Muscle layer of duodenum (tissue), 2 donors: ENCODE results near the gene VTA1.
"Not testable (repeated sequence)": the region's sequence is repeated elsewhere in the genome, so short reads cannot be mapped to it uniquely, and the experiment has no call there.

Experiments
- H3K27ac ChIP-seq: one replicate; pipeline ENCODE4 v1.7.0; 2013; ENCODE audit warnings: mild to moderate bottlenecking, low read length
- H3K27me3 ChIP-seq: one replicate; pipeline ENCODE4 v1.7.0; 2013; ENCODE audit warnings: low read depth, mild to moderate bottlenecking, control low read depth, low read length
- H3K36me3 ChIP-seq, 2 donors: one replicate each; pipeline ENCODE4 v1.7.0; 2013; ENCODE audit warnings: low read length in 2 of 2, control low read depth in 1 of 2, mild to moderate bottlenecking in 1 of 2; ENCODE audit not compliant: insufficient read depth in 2 of 2, control insufficient read depth in 1 of 2
- H3K4me1 ChIP-seq, 2 donors: one replicate each; pipeline ENCODE4 v1.7.0; 2013; ENCODE audit warnings: low read length in 2 of 2, mild to moderate bottlenecking in 2 of 2, control low read depth in 1 of 2, moderate library complexity in 1 of 2; ENCODE audit not compliant: insufficient read depth in 2 of 2, control insufficient read depth in 1 of 2
- H3K4me3 ChIP-seq, 2 donors: one replicate each; pipeline ENCODE4 v1.7.0; 2013; ENCODE audit warnings: low read length in 2 of 2, low read depth in 1 of 2, mild to moderate bottlenecking in 1 of 2
- H3K9me3 ChIP-seq, 2 donors: one replicate each; pipeline ENCODE4 v1.7.0; 2013; ENCODE audit warnings: low read length in 2 of 2, control low read depth in 1 of 2, mild to moderate bottlenecking in 1 of 2; ENCODE audit not compliant: control insufficient read depth in 1 of 2
- donor health status: healthy.

The VTA1 gene

DNA sequence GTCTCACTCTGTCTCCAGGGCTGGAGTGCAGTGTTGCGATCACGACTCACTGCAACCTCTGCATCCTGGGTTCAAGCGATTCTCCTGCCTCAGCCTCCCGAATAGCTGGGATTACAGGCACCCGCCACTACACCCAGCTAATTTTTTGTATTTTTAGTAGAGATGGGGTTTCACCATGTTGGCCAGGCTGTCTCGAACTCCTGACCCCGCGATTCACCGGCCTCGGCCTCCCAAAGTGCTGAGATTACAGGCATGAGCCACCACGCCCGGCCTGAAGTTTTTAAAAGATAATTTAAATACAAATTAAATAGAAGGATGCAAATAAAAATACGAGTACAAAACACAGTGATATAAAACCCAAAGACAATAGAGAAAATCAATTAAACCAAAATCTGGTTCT lies 5.5 kb upstream of the VTA1 start:
- H3K4me3 ChIP-seq, H3K36me3 ChIP-seq, H3K27ac ChIP-seq, H3K27me3 ChIP-seq, H3K4me1 ChIP-seq, H3K9me3 ChIP-seq: not testable (repeated sequence)

DNA sequence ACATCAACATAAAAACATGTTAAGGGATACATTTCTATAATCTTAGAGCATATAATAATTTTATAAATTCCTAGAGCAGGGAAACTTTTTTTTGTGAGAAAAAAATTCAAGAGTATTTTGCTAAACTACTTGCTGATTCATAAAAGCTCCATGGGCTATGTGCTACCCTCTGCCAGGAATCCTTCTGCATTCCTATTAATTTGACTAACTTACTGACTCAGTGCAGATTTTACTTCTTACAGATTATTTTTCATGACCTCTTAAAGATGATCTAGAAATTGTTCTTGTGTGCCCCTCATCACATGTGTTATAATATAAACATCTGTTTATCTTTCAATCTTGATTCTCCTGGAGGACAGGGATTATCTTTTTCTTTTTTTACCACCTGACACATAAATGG lies 5.7 kb downstream of the VTA1 start:
- no peaks in the 10 kb centered on the region for H3K27me3 ChIP-seq
- no peaks in the 10 kb centered on the region for H3K36me3 ChIP-seq
- peaks cover 14 to 24% of the 10 kb centered on the region in 2 donors for H3K4me1 ChIP-seq
- H3K4me3 ChIP-seq = no peak overlapping the region
- H3K9me3 ChIP-seq = no peaks in the 10 kb centered on the region
- no peak overlapping the region for H3K27ac ChIP-seq

DNA sequence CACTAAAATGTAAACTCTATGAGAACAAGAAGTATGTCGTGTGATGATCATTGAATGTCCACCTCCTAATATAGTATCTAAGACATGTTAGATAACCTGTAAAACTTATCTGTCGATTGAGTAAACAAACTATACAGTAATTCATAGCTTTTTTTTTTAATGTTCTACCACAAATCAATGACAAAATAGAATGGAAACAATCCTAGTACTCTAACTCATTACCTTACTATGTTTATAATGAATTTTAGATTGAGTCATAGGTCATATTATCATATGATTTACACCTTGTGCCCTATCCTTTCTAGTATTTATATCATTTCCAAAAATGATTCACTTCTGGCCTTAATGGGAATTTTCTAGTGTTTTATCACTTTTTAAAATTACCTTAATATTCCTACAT lies 6.1 kb downstream of the VTA1 start:
- Histone ChIP-seq H3K36me3 (no peaks in the 10 kb centered on the region), H3K27ac (no peak overlapping the region), H3K27me3 (no peaks in the 10 kb centered on the region), H3K9me3 (no peaks in the 10 kb centered on the region), H3K4me1 (peaks cover 9 to 19% of the 10 kb centered on the region in 2 donors), H3K4me3 (no peak overlapping the region)

DNA sequence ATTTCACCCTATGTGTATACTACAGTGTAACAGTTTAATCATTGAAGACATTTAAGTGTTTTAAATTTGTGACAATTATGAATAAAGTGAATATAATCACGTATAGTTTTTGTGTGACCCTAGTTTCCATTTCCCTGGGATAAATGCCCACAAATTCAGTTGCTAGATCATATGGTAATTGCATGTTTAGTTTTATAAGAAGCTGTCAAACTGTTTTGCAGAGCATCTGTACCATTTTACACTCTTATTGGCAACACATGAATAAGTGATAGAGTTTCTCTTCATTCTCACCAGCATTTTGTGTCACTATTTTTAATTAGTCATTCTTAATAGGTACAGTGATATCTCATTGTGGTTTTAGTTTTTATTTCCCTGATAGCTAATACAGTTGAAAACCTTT lies 7.3 kb downstream of the VTA1 start:
- no peaks in the 10 kb centered on the region for H3K27me3 ChIP-seq
- peaks cover 0 to 8% of the 10 kb centered on the region in 2 donors for H3K4me1 ChIP-seq
- H3K9me3 ChIP-seq = no peaks in the 10 kb centered on the region
- no peaks in the 10 kb centered on the region for H3K36me3 ChIP-seq
- H3K27ac ChIP-seq = no peak overlapping the region
- H3K4me3 ChIP-seq = no peak overlapping the region

DNA sequence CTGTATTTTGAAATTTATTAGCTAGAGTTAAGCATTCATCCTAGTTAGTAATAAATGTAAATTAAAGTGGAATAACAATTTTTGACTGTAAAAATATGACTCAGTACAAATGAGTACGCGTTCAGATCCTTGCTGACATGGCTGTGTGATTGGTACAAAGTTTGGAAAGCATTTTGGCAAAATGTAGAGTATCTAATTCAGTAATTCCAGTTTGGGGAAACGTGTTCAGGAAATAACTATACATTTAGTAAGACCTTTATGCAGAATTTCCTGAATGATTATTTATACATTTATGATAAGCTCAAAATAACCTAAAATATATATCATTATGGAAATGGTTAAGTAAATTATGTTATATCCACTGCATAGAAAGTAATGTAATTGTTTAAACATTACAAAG lies 8.0 kb downstream of the VTA1 start:
- Histone ChIP-seq H3K27me3 (no peaks in the 10 kb centered on the region), H3K36me3 (no peaks in the 10 kb centered on the region), H3K4me1 (peaks cover 0 to under 1% of the 10 kb centered on the region in 2 donors), H3K4me3 (no peak overlapping the region), H3K27ac (no peak overlapping the region), H3K9me3 (no peaks in the 10 kb centered on the region)

DNA sequence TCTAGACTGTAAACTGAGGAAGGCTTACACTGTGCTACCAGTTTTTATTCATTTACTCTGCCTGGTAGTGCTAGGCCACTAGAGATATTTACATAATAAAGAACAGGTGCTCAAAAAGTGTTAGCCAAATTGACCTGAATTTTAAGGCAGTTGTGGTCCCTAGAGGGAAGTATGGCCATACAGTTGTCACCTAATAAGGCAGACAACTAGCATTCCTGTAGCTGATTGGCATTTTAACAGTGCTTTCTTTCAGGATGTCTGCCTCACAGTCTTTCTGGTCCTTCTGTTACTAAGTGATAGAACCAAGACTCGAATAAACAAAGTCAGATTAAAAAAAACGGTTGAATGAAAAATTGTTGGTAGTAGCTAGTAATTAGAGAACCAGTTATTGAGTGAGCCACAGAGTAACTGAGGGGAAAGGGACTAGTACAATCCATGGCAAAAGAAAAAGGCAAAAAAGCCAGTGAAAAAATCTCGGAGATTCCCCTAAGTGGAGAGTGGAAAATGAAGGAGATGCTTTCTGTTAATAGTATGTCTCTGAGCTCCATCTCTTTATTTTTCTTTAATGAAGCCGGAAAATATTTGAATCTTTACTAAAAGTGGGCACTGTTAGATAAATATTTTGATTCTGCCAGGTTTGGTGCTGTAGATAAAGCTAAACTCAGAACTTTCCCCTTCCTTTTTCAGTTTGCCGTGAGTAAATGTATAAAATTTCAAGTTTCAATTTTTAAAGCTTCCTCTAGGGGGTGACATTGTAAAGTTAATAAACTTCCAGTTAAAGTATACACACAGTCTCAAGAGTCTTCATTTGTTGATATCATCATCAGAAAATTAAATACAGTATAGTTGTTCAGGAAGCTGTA lies 9.1 kb downstream of the VTA1 start:
- no peaks in the 10 kb centered on the region for H3K27me3 ChIP-seq
- H3K4me1 ChIP-seq = no peaks in the 10 kb centered on the region
- H3K4me3 ChIP-seq = no peak overlapping the region
- H3K27ac ChIP-seq = peak overlapping the region; percentile 12
- H3K36me3 ChIP-seq = no peaks in the 10 kb centered on the region
- no peaks in the 10 kb centered on the region for H3K9me3 ChIP-seq

DNA sequence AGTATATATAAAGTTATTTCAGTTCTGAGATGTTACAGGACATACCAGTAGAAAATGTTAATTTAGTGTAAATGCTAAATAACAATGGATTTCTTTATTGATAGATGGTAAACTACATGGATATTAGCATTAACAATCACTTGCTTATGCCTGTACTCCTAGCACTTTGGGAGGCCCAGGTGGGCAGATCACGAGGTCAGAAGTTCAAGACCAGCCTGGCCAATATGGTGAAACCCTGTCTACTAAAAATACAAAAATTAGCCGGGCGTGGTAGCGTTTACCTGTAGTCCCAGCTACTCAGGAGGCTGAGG lies 9.7 kb downstream of the VTA1 start:
- not testable (repeated sequence) for H3K4me3 ChIP-seq, H3K36me3 ChIP-seq, H3K27me3 ChIP-seq, H3K9me3 ChIP-seq, H3K4me1 ChIP-seq, H3K27ac ChIP-seq

DNA sequence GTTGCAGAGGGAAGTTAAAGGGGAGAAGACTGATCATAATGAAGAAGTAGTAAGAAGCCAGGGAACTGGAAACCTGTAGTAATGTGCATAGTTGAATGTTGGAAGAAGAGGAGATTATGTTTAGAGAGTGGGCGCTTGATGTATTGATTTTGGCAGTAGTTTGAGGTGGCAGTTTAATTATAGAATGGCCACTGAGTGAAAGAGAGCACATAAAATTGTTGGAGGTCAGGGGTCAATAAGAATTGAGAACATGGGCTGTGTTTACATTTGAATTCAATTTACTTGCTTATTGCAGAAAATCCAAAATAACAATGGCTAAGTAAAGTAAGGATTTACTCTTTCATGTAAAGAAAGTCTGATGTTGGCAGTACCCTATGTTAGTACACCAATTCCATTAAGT lies 15.7 kb downstream of the VTA1 start:
- no peak overlapping the region for H3K27ac ChIP-seq
- no peak overlapping the region for H3K4me3 ChIP-seq
- no peaks in the 10 kb centered on the region for H3K9me3 ChIP-seq
- no peaks in the 10 kb centered on the region for H3K27me3 ChIP-seq
- peaks cover 9 to 10% of the 10 kb centered on the region in 2 donors for H3K36me3 ChIP-seq
- H3K4me1 ChIP-seq = no peaks in the 10 kb centered on the region

DNA sequence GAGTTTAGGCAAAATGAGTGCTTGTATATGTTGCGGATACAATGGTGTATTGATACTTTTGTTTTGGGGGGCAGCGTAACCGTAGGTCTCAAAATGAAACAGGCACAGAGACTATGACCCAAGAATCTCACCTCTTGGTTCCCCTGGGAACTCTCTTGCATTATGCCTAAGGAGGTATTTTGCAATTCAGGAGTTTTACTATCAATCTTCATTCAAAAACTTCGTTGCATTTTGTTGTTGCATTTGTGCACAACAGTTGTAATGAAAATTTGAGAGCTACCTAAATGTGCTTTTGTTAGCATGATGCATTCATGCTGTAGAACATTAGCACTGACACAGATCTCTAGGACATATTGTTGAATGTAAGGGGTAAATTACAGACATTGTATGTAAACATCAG lies 18.2 kb downstream of the VTA1 start:
- Histone ChIP-seq H3K36me3 (peaks cover 13 to 14% of the 10 kb centered on the region in 2 donors), H3K27ac (no peak overlapping the region), H3K4me3 (no peak overlapping the region), H3K4me1 (no peaks in the 10 kb centered on the region), H3K9me3 (no peaks in the 10 kb centered on the region), H3K27me3 (no peaks in the 10 kb centered on the region)

DNA sequence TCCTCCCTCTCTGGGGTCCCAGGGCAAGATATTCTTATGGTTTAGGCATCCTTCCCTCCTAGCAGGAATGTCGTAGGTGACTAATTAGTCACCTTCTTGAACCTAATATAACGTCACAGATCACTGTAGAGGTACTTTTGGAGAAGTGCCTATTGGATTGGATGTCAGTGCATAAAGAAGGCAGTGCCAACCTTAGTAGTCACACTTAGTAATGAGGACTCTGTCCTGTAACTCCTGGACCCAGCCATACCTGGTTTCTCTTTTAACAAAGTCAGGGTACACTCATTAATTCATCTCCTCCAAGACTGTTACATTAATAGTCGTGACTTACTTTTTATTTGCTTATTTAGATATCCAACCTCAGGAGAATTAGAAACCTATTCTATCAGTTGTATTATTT lies 20.0 kb downstream of the VTA1 start:
- Histone ChIP-seq H3K36me3 (peaks cover 20 to 28% of the 10 kb centered on the region in 2 donors), H3K4me1 (no peaks in the 10 kb centered on the region), H3K27ac (no peak overlapping the region), H3K27me3 (no peaks in the 10 kb centered on the region), H3K9me3 (no peaks in the 10 kb centered on the region), H3K4me3 (no peak overlapping the region)

DNA sequence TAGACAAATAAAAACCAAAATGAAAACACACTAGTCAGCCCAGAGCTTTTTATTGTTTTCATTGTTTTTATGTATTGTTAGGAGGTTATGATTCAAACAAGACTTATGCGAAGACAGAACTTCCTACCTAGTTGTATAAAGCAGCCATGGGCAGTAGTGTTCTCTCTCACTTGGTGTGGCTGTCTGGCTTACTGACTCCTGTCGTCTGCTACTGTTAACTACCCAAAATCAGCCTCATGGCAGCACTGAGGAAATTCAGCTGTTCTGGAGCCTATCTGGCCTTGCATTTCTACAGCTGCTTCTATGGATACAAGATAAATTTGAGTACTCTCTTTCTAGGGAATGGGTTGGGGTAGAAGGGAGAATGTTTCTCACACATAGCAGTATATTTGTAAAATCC lies 20.4 kb downstream of the VTA1 start:
- Histone ChIP-seq H3K36me3 (peaks cover 20 to 32% of the 10 kb centered on the region in 2 donors), H3K4me1 (no peaks in the 10 kb centered on the region), H3K27me3 (no peaks in the 10 kb centered on the region), H3K9me3 (no peaks in the 10 kb centered on the region), H3K27ac (no peak overlapping the region), H3K4me3 (no peak overlapping the region)

DNA sequence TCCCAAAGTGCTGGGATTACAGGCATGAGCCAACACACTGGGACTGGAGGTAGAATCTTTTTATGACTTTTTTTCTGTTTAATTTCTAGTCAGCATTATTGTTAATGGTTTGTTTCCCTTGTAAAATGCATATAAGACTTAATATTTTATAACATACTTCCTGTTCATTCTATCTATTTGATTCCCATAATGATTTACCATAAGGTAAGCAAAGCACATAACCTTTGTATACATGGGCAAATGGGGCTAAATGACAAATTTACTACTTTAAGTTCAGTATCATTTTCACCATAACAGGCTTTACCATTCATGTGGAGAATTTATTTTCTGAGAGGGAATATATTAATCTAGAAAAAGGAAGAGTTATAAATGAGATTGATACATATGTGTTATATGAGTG lies 24.3 kb downstream of the VTA1 start:
- no peaks in the 10 kb centered on the region for H3K9me3 ChIP-seq
- H3K4me3 ChIP-seq = no peak overlapping the region
- H3K4me1 ChIP-seq = no peaks in the 10 kb centered on the region
- H3K27me3 ChIP-seq = no peaks in the 10 kb centered on the region
- no peak overlapping the region for H3K27ac ChIP-seq
- peaks cover 35 to 50% of the 10 kb centered on the region in 2 donors for H3K36me3 ChIP-seq
